ENCODE results near the gene TNFSF10. TPM values are rescaled to one million over a fixed set of nuclear protein-coding genes. Genes with fewer than 3 reads are reported as not detected.

TNFSF10 gene
- polyA plus RNA-seq, 2 donors: 45.1 to 60.5 TPM

DNA sequence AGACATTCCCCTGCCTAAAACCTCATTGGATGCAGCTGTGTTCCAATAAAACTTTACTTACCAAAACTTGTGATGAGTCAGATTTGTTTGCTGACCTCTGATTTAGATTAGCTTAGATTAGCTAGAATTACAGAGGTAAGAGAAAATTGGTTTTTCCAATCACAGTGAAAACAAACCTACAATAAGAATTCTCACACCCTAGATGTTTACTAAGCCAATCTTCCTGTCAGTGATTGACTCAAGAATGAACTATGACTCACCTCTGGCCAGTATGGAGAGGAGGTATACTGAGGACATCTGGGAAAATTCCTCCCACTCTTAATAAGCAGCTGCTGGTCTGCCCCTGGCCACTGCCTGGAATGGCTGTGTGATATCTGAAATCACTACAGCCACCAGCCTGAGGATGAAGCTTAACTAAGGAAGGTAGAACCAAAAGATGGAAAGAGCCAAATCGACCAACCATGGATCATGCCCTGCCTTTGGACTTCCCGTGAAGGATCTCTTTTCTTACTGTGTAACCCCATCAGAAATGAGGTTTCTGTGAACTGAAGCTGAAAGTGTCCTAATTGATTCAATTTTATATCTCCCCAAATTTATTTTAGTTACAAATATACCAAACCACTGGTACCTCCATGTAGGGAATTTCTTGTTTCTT is 55.9 kb downstream of the TNFSF10 start:
- no peaks in the 10 kb centered on the region for H3K36me3 ChIP-seq (ENCODE audit: control insufficient read depth in 2 of 2, insufficient read depth in 2 of 2, low read length in 1 of 2)
- WGBS, 2 donors: 79 to 86% methylated on average over 2 of the region's 2 CpGs
- no peaks in the 10 kb centered on the region for H3K9me3 ChIP-seq (ENCODE audit: control insufficient read depth in 2 of 2, insufficient read depth in 1 of 2, low read depth in 1 of 2, low read length in 1 of 2)
- no peaks in the 10 kb centered on the region for H3K4me1 ChIP-seq (ENCODE audit: control insufficient read depth in 2 of 2, insufficient read depth in 2 of 2, low read length in 1 of 2)
- H3K27me3 ChIP-seq (ENCODE audit: control insufficient read depth in 1 of 2, insufficient read depth in 2 of 2, low read length in 2 of 2): no peaks in the 10 kb centered on the region
- no peak overlapping the region for H3K4me3 ChIP-seq (ENCODE audit: low read depth in 1 of 2, low read length in 2 of 2)
- peak overlapping the region; percentile 41 to 49 for H3K27ac ChIP-seq (ENCODE audit: low read depth in 2 of 2, low read length in 1 of 2)

DNA sequence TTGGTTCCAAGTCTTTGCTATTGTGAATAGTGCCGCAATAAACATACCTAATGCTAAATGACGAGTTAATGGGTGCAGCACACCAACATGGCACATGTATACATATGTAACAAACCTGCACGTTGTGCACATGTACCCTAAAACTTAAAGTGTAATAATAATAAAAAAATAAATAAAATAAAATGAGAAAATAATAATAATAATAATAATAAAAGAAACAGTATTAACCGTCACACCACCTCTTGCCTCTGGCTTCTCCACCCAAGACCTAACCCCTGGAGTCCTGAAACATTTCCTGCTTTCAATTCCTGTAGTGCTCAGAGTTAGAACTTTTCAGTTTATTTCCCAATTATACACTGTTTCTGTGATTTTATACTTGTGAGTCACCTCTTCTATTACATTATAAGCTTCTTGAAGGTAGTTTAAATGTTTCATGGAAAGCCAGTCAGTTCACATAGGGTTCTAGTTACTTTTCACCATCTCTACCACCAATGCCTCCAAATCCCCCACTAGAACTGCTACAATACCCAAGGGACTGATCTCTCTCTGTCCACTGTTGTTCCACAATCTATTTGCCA is 56.6 kb downstream of the TNFSF10 start:
- H3K4me1 ChIP-seq (ENCODE audit: control insufficient read depth in 2 of 2, insufficient read depth in 2 of 2, low read length in 1 of 2): no peaks in the 10 kb centered on the region
- WGBS, 2 donors: 78 to 85% methylated on average over 4 of the region's 4 CpGs
- no peak overlapping the region for H3K4me3 ChIP-seq (ENCODE audit: low read depth in 1 of 2, low read length in 2 of 2)
- H3K27ac ChIP-seq (ENCODE audit: low read depth in 2 of 2, low read length in 1 of 2): peak overlapping the region; percentile 31 to 41
- no peaks in the 10 kb centered on the region for H3K9me3 ChIP-seq (ENCODE audit: control insufficient read depth in 2 of 2, insufficient read depth in 1 of 2, low read depth in 1 of 2, low read length in 1 of 2)
- no peaks in the 10 kb centered on the region for H3K36me3 ChIP-seq (ENCODE audit: control insufficient read depth in 2 of 2, insufficient read depth in 2 of 2, low read length in 1 of 2)
- H3K27me3 ChIP-seq (ENCODE audit: control insufficient read depth in 1 of 2, insufficient read depth in 2 of 2, low read length in 2 of 2): no peaks in the 10 kb centered on the region

DNA sequence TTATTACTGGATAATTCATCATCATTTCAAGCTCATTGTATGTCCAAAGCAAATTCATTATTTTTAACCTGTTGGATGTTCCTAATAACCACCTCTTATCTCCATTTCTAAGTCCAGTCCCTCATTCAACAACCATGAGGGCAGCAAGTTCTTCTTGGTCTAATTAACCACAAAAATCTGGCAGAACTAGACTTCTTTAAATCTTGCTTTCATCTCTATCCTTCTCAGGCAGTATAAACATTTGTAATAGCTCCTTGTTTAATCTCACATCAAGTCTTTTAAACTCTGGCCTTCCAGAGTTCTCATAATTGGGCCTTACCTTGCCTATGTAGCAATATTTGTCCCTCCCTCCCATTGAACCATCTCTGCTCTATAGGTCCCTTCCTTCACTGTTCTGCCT is 57.9 kb downstream of the TNFSF10 start:
- Histone ChIP-seq H3K27me3 (ENCODE audit: control insufficient read depth in 1 of 2, insufficient read depth in 2 of 2, low read length in 2 of 2) (no peaks in the 10 kb centered on the region), H3K4me1 (ENCODE audit: control insufficient read depth in 2 of 2, insufficient read depth in 2 of 2, low read length in 1 of 2) (no peaks in the 10 kb centered on the region), H3K36me3 (ENCODE audit: control insufficient read depth in 2 of 2, insufficient read depth in 2 of 2, low read length in 1 of 2) (no peaks in the 10 kb centered on the region), H3K27ac (ENCODE audit: low read depth in 2 of 2, low read length in 1 of 2) (no peak overlapping the region), H3K4me3 (ENCODE audit: low read depth in 1 of 2, low read length in 2 of 2) (no peak overlapping the region), H3K9me3 (ENCODE audit: control insufficient read depth in 2 of 2, insufficient read depth in 1 of 2, low read depth in 1 of 2, low read length in 1 of 2) (no peaks in the 10 kb centered on the region)

DNA sequence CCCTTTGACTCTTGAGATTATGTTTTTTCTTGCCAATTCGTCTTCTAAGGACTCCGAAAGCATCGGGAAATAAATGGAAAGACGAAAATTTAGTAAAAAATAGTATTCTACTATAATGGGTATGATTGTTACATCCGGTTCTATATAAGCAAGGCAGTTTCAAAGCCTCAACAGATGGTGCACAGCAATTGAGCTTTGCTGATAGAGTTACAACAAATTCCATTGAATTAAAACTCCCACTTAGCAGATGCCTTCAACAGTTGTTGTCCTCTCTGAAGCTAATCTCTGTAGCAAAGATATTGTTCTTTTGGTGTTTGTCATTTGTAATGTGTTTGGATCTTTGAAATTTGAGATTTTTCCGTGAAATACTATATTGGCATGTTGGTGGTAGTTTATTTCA is 58.9 kb downstream of the TNFSF10 start:
- Histone ChIP-seq H3K4me1 (ENCODE audit: control insufficient read depth in 2 of 2, insufficient read depth in 2 of 2, low read length in 1 of 2) (no peaks in the 10 kb centered on the region), H3K36me3 (ENCODE audit: control insufficient read depth in 2 of 2, insufficient read depth in 2 of 2, low read length in 1 of 2) (no peaks in the 10 kb centered on the region), H3K27ac (ENCODE audit: low read depth in 2 of 2, low read length in 1 of 2) (no peak overlapping the region), H3K9me3 (ENCODE audit: control insufficient read depth in 2 of 2, insufficient read depth in 1 of 2, low read depth in 1 of 2, low read length in 1 of 2) (no peaks in the 10 kb centered on the region), H3K27me3 (ENCODE audit: control insufficient read depth in 1 of 2, insufficient read depth in 2 of 2, low read length in 2 of 2) (no peaks in the 10 kb centered on the region), H3K4me3 (ENCODE audit: low read depth in 1 of 2, low read length in 2 of 2) (no peak overlapping the region)
- 93% methylated on average over 6 of the region's 6 CpGs for WGBS, 2 donors

DNA sequence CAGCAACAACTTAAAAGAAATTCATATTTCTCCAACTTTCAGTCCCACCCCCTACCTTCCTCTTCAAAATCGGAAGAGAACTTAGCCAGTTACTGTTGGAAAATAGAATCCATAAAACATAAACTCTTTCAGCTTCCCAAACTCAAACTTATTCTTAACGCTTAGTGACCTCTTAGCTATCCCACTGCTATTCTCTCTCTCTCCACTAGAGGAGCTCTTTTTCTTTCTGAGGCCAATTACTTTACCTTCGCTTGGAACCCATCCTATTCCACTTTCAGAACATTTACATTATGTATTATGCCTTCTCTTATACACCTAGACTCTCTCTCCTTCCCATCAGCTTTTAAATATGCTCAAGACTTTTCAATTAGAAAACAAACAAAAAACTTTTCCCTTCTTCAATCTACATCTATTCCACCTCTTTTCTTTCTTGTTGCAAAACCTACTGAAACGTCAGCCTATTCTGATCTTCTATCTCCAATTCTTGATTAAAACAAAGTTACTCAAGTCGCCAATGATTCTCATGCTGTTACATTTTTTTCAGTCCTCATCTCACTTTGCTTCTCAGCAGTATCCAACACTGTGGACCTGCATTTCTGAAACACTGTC is 61.6 kb downstream of the TNFSF10 start:
- H3K4me1 ChIP-seq (ENCODE audit: control insufficient read depth in 2 of 2, insufficient read depth in 2 of 2, low read length in 1 of 2): no peaks in the 10 kb centered on the region
- H3K4me3 ChIP-seq (ENCODE audit: low read depth in 1 of 2, low read length in 2 of 2): no peak overlapping the region
- H3K27me3 ChIP-seq (ENCODE audit: control insufficient read depth in 1 of 2, insufficient read depth in 2 of 2, low read length in 2 of 2): no peaks in the 10 kb centered on the region
- H3K9me3 ChIP-seq (ENCODE audit: control insufficient read depth in 2 of 2, insufficient read depth in 1 of 2, low read depth in 1 of 2, low read length in 1 of 2): no peaks in the 10 kb centered on the region
- no peaks in the 10 kb centered on the region for H3K36me3 ChIP-seq (ENCODE audit: control insufficient read depth in 2 of 2, insufficient read depth in 2 of 2, low read length in 1 of 2)
- H3K27ac ChIP-seq (ENCODE audit: low read depth in 2 of 2, low read length in 1 of 2): no peak overlapping the region
- WGBS, 2 donors: 39 to 45% methylated on average over 5 of the region's 5 CpGs

DNA sequence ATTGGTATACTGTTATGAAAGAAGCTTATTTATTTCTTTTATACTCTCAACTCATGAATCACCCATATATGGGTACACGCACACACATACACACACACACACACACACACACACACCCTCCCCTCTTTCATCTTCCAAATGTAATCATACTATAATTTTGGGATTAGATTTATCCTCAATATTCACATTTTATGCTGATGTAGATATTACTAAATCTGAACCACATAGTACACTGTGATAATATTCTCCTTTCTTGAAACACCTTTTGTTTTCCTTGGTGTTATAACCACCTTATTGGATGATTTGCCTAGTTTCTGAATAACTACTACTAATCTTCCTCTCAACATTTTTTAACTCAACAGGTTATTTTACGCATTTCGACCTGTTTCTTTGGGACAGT is 66.8 kb downstream of the TNFSF10 start:
- Histone ChIP-seq H3K27ac (ENCODE audit: low read depth in 2 of 2, low read length in 1 of 2) (no peak overlapping the region), H3K4me1 (ENCODE audit: control insufficient read depth in 2 of 2, insufficient read depth in 2 of 2, low read length in 1 of 2) (no peaks in the 10 kb centered on the region), H3K27me3 (ENCODE audit: control insufficient read depth in 1 of 2, insufficient read depth in 2 of 2, low read length in 2 of 2) (no peaks in the 10 kb centered on the region), H3K36me3 (ENCODE audit: control insufficient read depth in 2 of 2, insufficient read depth in 2 of 2, low read length in 1 of 2) (no peaks in the 10 kb centered on the region), H3K9me3 (ENCODE audit: control insufficient read depth in 2 of 2, insufficient read depth in 1 of 2, low read depth in 1 of 2, low read length in 1 of 2) (no peaks in the 10 kb centered on the region), H3K4me3 (ENCODE audit: low read depth in 1 of 2, low read length in 2 of 2) (no peak overlapping the region)
- WGBS, 2 donors: 92 to 94% methylated on average over 3 of the region's 3 CpGs

Other genes with a start within 250 kb of the TNFSF10 start
- gene GHSR, start 75.0 kb downstream of the TNFSF10 start, polyA plus RNA-seq: not detected
- gene NCEH1, start 187.6 kb upstream of the TNFSF10 start, polyA plus RNA-seq: 1 to 10 TPM; 2.4 to 3.2 TPM
- gene ECT2, start 227.3 kb upstream of the TNFSF10 start, polyA plus RNA-seq: 1 to 10 TPM; 3.7 to 8.1 TPM